K562 (cell line): ENCODE measurements around the gene PAFAH2. TPM values are rescaled to one million over a fixed set of nuclear protein-coding genes. Genes with fewer than 3 reads are reported as not detected.

Source experiments
- ATF4 ChIP-seq: fragments of 450-650 bp; formaldehyde crosslinking; IDR thresholded peaks from 2 replicates; pipeline ENCODE4 v1.4.0; 2022; ENCODE audit warnings: mild to moderate bottlenecking, moderate library complexity
- DEAF1 ChIP-seq: fragments of 450-650 bp; formaldehyde crosslinking; IDR thresholded peaks from 2 replicates; pipeline ENCODE4 v1.4.0; 2020; ENCODE audit warnings: mild to moderate bottlenecking, moderate library complexity
- HDAC1 ChIP-seq, 2 experiments: fragments of 450-650 bp; IDR thresholded peaks; 2 replicates each; pipeline ENCODE4 v1.6.1; 2016 to 2017; ENCODE audit warnings: inconsistent platforms in 1 of 2, mild to moderate bottlenecking in 1 of 2, moderate library complexity in 1 of 2
- HNRNPL ChIP-seq: fragments of 200-400 bp; formaldehyde crosslinking; IDR thresholded peaks from 2 replicates; pipeline ENCODE4 v1.6.1; 2017; ENCODE audit warnings: low read depth, mild to moderate bottlenecking, low read length
- NR4A1 ChIP-seq, 2 experiments: fragments of 250-450 bp in 1 of 2; fragments of 450-650 bp in 1 of 2; sonication (Bioruptor Pico) in 1 of 2; IDR thresholded peaks; 2 replicates each; pipeline versions ENCODE4 v1.4.0 to v1.6.1; 2016 to 2020; ENCODE audit warnings: mild to moderate bottlenecking in 2 of 2, missing compliant biosample characterization in 1 of 2, missing genetic modification characterization in 1 of 2, moderate library complexity in 1 of 2
- PCBP1 ChIP-seq: fragments of 200-400 bp; formaldehyde crosslinking; IDR thresholded peaks from 2 replicates; pipeline ENCODE4 v1.6.1; 2018; ENCODE audit warnings: mild to moderate bottlenecking, low read depth, low read length; ENCODE audit not compliant: poor library complexity, severe bottlenecking
- TBP ChIP-seq: optimal IDR thresholded peaks from 2 replicates; pipeline ENCODE3; 2011; ENCODE audit warnings: low read depth, low read length, improper control_type of control experiment
- ZNF274 ChIP-seq: IDR thresholded peaks from 2 replicates; pipeline ENCODE4 v1.6.1; 2011; ENCODE audit warnings: low read depth, mild to moderate bottlenecking, low read length, moderate library complexity, borderline replicate concordance
- polyA plus RNA-seq, 8 experiments: library from polyadenylated mRNA; depleted of rRNA in 4 of 8; stranded (reverse) in 5 of 8; unstranded in 3 of 8; fragments of >200 nt; fragmentation: Nextera tagmentation in 2 of 8; fragmentation: Illumina TruSeq in 1 of 8; extraction: Ambion mirVana in 2 of 8; extraction: Trizol in 1 of 8; gene quantifications; 2 replicates each; pipeline versions ENCODE4 v1.2.1 to v1.2.3, GENCODE V29; 2011 to 2014; ENCODE audit warnings: inconsistent platforms in 1 of 8, missing spikeins in 1 of 8
- total RNA-seq, 7 experiments: library from RNA; depleted of rRNA in 6 of 7; stranded (reverse); fragments of >200 nt in 6 of 7; fragmentation: Illumina TruSeq in 2 of 7; extraction: Trizol in 2 of 7; gene quantifications; 2 replicates each; pipeline versions ENCODE4 v1.2.1 to v1.2.3, GENCODE V29; 2011 to 2021; ENCODE audit warnings: low replicate concordance in 1 of 7
- TF ChIP-seq, protein P1 (sequence below): fragments of 250-450 bp; sonication (Bioruptor Pico); IDR thresholded peaks from 2 replicates; pipeline ENCODE4 v1.9.0; 2021; ENCODE audit warnings: mild to moderate bottlenecking, inconsistent platforms
- TF ChIP-seq, protein P2 (sequence below): sonication (generic); formaldehyde crosslinking; IDR thresholded peaks from 2 replicates; pipeline ENCODE4 v1.8.1; 2023; ENCODE audit warnings: missing genetic modification reagents, mild to moderate bottlenecking, borderline replicate concordance
- TF ChIP-seq, protein P3 (sequence below), 2 experiments: fragments of 450-650 bp; IDR thresholded peaks; 2 replicates each; pipeline ENCODE4 v1.6.1; 2016

Gene PAFAH2
- total and polyA plus RNA-seq, 9 of the 15 experiments (the other 6 are each of a cell fraction or from before 2014, with no cell fraction given) = 4.2 to 10.9 (median 6.8) TPM

DNA sequence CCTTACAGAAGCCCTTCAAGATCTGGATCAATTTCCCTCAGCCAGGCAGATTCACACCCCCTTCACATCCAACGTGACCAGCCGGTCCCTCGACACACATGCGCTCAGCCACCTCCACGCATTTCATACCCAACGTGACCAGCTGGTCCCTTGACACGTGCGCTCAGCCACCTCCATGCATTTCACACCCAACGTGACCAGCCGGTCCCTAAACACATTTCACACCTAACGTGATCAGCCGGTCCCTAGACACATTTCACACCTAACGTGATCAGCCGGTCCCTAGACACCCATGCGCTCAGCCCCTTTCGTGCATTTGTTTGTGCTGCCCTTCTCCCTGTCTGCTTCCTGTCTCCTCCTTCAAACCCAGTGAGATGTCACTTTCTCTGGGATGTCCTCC lies 8.8 kb upstream of the PAFAH2 start (continued):
- TF ChIP-seq ATF4 (CRISPR knock-in tag) (no peak), TBP (no peak), ZNF274 (no peak), DEAF1 (no peak), HDAC1 (IDR thresholded peaks at IDR 0.05) (0 out of 4 replicates have a peak, but pooled peaks of 1 of the 2 experiments have one; percentile 22), PCBP1 (no peak), NR4A1 (CRISPR knock-in tag; IDR thresholded peaks at IDR 0.05) (no peak), NR4A1 (tag; IDR thresholded peaks at IDR 0.05) (peak; percentile 36; the same call in 1 of the 2 replicates), HNRNPL (no peak)
- TF ChIP-seq, protein P1, sequence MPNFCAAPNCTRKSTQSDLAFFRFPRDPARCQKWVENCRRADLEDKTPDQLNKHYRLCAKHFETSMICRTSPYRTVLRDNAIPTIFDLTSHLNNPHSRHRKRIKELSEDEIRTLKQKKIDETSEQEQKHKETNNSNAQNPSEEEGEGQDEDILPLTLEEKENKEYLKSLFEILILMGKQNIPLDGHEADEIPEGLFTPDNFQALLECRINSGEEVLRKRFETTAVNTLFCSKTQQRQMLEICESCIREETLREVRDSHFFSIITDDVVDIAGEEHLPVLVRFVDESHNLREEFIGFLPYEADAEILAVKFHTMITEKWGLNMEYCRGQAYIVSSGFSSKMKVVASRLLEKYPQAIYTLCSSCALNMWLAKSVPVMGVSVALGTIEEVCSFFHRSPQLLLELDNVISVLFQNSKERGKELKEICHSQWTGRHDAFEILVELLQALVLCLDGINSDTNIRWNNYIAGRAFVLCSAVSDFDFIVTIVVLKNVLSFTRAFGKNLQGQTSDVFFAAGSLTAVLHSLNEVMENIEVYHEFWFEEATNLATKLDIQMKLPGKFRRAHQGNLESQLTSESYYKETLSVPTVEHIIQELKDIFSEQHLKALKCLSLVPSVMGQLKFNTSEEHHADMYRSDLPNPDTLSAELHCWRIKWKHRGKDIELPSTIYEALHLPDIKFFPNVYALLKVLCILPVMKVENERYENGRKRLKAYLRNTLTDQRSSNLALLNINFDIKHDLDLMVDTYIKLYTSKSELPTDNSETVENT (CRISPR knock-in tag) = 0 out of 2 replicates have a peak, but pooled peaks have one; percentile 31
- TF ChIP-seq, protein P2, sequence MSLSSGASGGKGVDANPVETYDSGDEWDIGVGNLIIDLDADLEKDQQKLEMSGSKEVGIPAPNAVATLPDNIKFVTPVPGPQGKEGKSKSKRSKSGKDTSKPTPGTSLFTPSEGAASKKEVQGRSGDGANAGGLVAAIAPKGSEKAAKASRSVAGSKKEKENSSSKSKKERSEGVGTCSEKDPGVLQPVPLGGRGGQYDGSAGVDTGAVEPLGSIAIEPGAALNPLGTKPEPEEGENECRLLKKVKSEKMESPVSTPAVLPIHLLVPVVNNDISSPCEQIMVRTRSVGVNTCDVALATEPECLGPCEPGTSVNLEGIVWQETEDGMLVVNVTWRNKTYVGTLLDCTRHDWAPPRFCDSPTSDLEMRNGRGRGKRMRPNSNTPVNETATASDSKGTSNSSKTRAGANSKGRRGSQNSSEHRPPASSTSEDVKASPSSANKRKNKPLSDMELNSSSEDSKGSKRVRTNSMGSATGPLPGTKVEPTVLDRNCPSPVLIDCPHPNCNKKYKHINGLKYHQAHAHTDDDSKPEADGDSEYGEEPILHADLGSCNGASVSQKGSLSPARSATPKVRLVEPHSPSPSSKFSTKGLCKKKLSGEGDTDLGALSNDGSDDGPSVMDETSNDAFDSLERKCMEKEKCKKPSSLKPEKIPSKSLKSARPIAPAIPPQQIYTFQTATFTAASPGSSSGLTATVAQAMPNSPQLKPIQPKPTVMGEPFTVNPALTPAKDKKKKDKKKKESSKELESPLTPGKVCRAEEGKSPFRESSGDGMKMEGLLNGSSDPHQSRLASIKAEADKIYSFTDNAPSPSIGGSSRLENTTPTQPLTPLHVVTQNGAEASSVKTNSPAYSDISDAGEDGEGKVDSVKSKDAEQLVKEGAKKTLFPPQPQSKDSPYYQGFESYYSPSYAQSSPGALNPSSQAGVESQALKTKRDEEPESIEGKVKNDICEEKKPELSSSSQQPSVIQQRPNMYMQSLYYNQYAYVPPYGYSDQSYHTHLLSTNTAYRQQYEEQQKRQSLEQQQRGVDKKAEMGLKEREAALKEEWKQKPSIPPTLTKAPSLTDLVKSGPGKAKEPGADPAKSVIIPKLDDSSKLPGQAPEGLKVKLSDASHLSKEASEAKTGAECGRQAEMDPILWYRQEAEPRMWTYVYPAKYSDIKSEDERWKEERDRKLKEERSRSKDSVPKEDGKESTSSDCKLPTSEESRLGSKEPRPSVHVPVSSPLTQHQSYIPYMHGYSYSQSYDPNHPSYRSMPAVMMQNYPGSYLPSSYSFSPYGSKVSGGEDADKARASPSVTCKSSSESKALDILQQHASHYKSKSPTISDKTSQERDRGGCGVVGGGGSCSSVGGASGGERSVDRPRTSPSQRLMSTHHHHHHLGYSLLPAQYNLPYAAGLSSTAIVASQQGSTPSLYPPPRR = no peak
- TF ChIP-seq, protein P3, sequence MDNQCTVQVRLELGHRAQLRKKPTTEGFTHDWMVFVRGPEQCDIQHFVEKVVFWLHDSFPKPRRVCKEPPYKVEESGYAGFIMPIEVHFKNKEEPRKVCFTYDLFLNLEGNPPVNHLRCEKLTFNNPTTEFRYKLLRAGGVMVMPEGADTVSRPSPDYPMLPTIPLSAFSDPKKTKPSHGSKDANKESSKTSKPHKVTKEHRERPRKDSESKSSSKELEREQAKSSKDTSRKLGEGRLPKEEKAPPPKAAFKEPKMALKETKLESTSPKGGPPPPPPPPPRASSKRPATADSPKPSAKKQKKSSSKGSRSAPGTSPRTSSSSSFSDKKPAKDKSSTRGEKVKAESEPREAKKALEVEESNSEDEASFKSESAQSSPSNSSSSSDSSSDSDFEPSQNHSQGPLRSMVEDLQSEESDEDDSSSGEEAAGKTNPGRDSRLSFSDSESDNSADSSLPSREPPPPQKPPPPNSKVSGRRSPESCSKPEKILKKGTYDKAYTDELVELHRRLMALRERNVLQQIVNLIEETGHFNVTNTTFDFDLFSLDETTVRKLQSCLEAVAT (IDR thresholded peaks at IDR 0.05) = peak in 1 of 2 experiments; percentile 58; a peak in 1 of 4 replicates
